ENCODE measurements around the gene OR9Q1.
"Not testable (repeated sequence)": the region's sequence is repeated elsewhere in the genome, so short reads cannot be mapped to it uniquely, and the experiment has no call there.

OR9Q1 gene

DNA sequence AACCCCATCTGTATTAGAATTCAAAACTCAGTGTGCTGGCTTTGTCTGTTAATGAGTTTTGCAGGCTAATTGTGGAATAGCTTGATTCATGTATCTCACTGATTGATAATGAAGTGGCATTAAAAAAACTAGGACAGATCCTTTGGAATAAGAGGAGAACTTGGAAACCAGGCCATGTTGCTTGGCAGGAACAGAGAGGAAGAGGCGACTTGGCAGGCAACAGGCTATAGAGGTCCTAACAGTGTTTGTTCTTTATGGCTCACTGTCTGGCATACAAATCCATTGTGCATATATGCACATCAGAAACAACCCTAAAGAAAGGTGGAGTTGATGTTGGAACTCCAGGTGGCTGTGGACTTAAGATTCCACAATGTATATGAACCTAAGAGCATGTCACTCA, 119.1 kb downstream of the OR9Q1 start:
- DNase-seq, result no peak

GRCh38 chr11:58152781-58153180, 129.1 kb downstream of the OR9Q1 start:
- no peak for DNase-seq

- no peak for DNase-seq
Measured at GRCh38 chr11:58164389-58164788, 140.7 kb downstream of the OR9Q1 start.

DNA sequence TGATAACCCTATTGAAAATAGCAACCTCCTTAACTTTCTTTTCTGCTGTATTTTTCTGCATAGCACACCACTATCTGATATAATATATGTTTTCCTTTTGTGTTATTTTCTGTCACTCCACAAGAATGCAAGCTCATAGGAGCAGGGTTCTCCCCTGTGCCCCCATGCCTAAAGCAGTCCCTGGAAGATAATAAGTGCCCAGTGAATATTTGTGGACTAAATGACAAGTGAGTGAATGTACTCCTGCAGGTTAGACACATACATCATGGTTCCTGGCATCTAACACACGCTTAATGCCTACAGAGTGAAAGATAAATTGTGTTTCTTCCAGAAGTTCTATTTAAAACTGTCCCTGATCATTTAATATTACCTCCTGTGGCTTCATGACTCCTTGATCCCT, 141.3 kb downstream of the OR9Q1 start:
- no peak for DNase-seq

DNA sequence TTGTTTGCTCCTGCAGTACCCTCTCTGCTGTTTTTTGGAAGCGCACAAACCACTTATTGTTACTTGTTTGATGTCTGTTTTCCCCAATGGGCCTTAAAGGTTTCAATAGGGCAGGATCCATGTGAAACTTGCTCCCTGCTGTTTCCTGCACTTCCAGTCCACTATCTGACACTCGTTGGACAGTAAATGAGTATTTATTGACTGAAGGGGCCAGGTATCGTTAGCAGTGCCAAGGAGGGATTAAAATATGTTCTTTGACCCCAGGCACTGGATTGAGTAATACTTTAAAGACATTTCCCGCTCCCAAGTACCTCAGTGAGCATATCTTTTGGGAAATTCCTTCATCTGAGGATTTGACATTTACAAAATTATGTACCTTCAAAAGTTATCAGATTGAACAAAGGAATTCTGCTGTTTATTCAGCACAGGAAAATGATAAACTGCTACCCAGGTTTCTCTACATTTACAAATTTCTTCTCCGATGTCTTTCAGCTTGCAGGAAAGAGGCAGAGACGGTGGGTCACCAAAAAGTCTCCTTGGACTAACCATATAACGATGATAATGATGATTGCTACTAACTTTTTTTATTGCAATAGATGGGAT, 141.9 kb downstream of the OR9Q1 start:
- no peak for DNase-seq

DNA sequence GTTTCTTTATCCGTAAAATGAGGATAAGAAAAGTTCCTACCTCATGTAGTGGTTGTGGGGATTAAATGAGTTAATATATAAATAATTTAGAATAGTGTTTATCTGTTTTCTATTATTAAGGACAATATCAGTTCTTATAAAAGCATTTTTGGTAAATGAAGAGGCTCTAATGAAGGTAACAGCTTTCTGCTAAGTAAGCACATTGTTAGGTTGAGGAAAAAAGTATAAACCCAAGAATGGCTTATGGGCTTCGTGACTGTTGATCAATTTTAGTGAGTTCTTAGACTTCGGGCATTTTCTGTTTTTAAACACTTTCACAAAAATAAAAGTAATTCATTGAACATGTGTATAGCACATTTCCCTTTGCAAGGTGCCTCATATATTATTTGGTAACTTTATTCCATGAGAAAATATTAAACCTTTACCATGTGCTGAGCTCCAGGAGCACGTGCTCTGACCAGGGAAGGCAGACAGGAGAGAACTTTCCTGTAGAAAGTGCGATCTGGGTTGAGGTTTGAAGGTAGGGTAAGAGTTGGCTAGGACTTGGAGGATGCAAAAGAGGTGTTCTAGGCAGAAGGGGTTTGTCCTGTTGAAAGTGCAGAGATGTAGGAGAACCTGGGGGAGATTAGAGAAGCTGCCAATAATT, 153.9 kb downstream of the OR9Q1 start:
- no peak for DNase-seq

DNA sequence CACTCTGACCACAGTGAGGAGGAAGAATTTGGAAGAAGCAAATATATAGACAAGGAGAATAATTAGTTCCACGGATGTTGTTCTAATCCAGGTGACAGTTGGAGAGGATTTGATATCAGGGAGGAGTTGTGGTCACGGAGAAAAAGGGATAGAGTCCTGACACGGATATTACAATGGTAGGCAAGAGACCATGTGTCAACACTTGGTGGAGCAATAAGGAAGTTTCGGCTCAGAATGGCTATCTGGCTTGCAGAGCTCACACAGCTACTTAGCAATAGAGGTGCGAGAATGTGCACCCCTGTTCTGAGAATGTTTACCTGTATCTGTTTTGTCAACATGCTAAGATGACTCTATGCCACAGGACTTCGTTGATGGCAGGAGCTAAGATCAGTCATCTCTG, 154.8 kb downstream of the OR9Q1 start:
- DNase-seq, result no peak

- DNase-seq, result no peak
Measured at GRCh38 chr11:58179648-58180047, 156.0 kb downstream of the OR9Q1 start.

GRCh38 chr11:58186938-58187337, 163.3 kb downstream of the OR9Q1 start:
- no peak for DNase-seq

GRCh38 chr11:58188770-58189169, 165.1 kb downstream of the OR9Q1 start, which contains the start of gene OR9Q2:
OR9Q2 (plus strand) TSS chr11:58189070; CDS start chr11:58190491, 1,421 bp downstream.
- DNase-seq, result no peak

DNA sequence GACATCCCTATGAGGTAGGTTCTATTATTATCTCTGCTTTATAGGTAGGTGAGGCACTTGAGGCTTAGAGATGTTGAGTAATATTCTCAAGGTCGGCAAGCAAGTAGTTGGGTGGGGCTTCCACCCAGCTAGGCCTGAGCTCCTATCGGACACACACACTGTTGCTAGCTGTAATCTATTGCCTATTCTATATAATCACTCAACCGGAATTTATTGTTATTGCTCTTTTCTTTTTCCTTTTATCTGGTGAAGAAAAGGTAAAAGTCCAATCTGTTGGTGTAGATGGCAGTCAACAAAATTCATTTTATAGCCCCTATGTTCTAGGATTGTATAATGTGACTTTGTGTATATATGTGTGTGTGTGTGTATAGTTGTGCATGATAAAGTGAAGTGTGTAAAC, 168.5 kb downstream of the OR9Q1 start:
- DNase-seq, result no peak

DNA sequence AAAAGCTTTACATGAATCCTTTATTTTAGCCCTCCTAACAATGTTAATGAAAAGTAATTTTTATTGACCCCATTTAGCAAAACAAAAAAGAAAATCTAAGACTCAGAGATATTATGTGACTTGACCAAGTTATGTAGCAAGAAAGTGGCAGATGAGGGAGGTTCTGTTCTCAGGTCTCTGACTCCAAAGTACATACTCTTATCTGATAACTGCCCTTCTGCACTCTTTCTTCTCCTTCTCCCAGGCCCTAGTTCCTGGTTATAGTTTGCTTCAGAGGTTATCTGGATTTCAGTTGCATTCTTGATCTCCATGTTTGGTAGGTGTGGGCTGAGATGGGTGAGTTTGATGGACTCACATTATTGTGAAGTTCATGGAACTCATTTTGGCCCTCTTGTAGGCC, 169.7 kb downstream of the OR9Q1 start:
- DNase-seq, result no peak

DNA sequence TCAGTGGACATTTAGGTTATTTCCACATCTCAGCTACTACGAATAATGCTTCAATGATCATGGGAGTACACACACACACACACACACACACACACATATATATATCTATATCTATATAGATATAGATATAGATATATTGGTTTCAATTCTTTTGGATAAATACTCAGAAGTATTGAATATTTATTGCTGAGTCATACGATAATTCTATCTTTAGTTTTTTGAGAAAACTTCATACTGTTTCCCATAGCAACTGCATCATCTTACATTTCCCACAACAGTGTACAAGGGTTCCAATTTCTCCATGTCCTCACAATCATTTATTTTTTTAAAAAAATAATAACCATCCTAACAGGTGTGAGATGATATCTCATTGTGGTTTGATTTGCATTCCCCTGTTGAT, 172.3 kb downstream of the OR9Q1 start:
- DNase-seq, result no peak

DNA sequence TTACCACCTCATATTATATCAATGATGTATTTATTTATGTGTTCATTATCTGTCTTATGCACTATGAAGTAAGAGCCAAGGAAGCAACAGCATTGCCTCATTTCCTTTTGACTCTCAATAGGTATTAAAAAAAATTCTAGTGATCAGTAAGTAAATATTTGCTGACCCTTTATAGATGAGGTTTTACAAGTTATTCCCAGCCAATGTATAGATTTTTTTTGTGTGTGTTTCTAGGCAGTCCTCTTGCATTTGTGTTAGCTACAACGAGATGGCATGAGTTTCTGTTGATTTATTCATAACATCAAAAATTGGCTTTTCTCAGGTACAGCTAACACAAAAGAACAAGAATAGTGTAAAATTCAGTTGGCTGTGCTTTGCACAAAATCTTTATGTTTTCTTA, 175.6 kb downstream of the OR9Q1 start:
- DNase-seq, result no peak

DNA sequence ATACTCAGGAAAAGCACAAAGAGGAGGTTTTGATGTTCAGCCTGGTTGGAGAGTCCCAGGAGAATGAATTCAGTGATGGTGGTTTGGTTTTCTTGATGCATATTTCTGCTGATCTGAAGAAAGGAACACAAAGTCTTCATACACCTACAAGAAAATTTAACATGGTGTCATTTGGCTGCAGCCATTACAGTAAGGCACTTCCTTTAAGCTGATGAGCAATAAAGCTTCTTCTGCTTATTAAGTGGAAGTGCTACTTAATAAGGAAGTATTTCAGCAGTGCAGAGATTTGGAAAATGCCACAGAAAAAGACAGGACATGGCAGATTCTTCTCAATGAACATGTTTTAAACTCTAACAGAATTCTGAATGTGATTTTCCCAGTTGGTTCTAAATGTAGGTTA, 180.4 kb downstream of the OR9Q1 start, which contains the start of gene OR1S2:
OR1S2 (minus strand) TSS at position 101 of the 400 bp plus-strand sequence; CDS start at position 101, 0 bp downstream.
- DNase-seq, result no peak

- not testable (repeated sequence) for DNase-seq
Measured at GRCh38 chr11:58212420-58212819, 188.7 kb downstream of the OR9Q1 start, which contains the start of gene OR1S1. OR1S1 (plus strand) TSS chr11:58212720.

DNA sequence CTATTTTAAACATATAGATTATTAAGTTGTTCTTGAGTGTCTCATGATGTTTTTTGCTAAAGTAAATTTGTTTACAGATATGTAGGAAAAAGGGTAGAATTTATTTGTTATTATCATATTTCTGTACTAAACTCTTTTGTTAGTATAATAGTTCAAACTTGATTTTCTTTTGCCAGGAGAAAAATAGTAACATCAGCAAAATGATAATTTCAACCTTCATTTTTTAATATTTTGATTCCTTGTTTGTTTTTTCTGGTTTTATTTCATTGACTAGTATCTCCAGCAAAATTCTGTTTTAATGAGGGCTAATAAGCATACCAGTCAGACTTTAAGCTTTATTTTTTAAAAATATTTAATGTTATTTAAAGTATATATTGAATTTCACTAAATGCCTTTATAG, 192.8 kb downstream of the OR9Q1 start:
- DNase-seq, result no peak

DNA sequence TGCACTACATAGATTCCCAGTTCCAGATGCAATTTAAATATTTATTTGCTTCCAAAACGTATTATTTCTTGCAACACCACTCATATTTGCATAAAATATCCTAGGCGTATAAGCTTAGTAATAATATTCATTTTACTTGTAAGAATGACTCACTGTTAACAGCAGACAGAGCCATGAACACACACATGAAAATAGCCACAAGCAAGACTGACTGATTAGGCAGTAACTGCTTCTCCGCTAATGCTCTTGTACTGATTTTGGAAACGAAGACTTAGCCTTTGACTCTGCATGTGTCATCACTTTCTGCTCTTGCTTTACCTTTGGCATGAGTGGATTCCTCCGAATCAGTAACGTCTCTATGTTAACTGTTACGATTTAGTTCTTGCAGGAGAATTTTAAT, 199.0 kb downstream of the OR9Q1 start:
- no peak for DNase-seq

GRCh38 chr11:58227956-58228615, 204.4 kb downstream of the OR9Q1 start:
- no peak for DNase-seq

All from stimulated activated CD4-positive, alpha-beta T cell treated with anti-CD3 and anti-CD28 coated beads, Interleukin-12 subunit alpha, Interleukin-12 subunit beta, amount 100 ng/mL, for 4 hours (primary cell).